Raji (cell line): Measurements from ENCODE around the gene CSNK2B.

Experiments
- POLR2A ChIP-seq: IDR thresholded peaks from 2 replicates; pipeline ENCODE4 v1.6.1; 2011; ENCODE audit warnings: low read depth, low read length, control low read depth; ENCODE audit not compliant: insufficient read depth

Gene CSNK2B

DNA sequence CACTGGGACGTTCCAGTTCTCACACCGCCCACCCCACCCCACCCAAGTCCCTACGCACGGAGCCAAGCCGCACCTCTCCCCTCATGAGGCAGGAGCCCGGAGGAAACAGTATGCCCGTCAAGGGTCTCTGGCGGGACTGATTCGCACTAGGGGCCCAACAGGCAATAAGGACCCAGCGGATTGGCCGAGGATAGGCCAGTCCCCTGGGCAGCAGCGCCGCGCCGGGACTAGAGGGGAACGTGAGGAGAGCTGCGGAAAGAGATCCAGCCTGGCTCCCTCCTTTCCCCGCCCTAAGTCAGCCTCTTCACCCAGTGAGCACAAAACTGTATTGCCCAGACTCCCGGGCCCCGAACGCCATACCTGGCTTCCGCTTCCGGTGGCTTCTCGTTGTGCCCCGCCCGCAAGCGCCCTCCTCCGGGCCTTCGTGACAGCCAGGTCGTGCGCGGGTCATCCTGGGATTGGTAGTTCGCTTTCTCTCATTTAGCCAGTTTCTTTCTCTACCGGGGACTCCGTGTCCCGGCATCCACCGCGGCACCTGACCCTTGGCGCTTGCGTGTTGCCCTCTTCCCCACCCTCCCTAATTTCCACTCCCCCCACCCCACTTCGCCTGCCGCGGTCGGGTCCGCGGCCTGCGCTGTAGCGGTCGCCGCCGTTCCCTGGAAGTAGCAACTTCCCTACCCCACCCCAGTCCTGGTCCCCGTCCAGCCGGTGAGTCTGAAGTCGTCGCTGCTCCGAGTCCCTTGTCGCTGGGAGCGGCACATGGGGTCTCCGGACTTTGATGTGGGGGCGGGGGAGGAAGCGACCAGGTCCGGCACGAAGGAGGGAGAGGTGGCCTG is at the start of gene CSNK2B:
Gene CSNK2B, plus strand, starts transcription at position 580 of the 836 bp plus-strand sequence. CDS start 752 bp downstream, outside the sequence.
- TF ChIP-seq POLR2A, result peak; percentile 93

DNA sequence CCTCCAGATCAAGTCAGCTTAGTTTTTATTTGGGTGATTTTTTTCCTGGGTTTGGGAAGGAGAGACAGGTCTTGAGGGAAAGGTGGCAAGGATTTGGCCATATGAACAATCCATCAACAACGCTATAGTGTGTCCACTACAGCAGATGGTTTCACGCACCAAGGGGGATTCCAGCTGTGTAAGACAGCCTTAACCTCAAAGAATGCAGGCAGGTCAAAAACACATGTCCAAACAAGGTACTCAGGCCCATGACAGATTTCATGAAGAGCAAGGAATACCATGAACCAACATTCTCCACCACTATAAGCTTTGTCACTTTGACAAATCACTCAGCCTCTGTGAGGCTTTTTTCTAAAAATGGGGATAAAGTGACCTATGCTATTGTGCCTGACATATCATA is 48.9 kb upstream of the CSNK2B start:
- TF ChIP-seq POLR2A, result no peak

DNA sequence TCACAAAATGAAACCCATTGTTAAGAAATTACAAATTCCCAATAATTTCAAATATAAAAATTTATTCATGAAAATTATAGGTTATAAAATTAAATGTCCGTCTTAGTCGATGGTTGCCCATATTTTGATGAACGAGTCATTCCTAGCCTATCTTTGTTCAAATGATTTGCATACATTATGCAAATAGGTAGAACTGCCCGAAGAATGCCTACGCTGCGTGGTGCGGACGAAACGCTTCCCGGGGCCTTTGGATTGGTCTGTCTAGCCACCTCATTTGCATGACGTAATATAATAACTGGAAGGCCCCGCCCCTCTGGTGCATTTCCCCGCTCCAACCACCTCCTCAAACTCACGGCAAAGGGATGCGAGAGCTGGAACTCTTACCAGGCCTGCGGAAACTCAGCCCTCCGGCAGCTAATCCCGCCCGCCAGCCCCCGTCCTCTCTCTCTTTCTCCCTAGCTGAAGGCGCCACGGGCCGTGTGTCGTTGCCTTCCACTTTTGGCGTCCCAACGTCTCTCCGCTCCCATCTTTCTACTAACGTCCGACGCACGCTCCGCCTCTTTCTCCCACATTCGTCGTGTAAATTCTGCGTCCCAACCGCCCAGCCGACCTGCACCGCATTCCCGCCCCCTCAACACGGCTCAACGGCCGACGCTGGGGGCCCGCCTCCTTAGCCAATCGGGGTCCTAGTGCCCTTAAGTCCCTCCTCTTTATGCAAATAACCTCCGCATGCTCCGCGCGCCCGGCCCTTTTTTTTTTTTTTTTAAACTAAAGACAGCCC is 45.9 kb upstream of the CSNK2B start:
- TF ChIP-seq POLR2A, result peak; percentile 83

DNA sequence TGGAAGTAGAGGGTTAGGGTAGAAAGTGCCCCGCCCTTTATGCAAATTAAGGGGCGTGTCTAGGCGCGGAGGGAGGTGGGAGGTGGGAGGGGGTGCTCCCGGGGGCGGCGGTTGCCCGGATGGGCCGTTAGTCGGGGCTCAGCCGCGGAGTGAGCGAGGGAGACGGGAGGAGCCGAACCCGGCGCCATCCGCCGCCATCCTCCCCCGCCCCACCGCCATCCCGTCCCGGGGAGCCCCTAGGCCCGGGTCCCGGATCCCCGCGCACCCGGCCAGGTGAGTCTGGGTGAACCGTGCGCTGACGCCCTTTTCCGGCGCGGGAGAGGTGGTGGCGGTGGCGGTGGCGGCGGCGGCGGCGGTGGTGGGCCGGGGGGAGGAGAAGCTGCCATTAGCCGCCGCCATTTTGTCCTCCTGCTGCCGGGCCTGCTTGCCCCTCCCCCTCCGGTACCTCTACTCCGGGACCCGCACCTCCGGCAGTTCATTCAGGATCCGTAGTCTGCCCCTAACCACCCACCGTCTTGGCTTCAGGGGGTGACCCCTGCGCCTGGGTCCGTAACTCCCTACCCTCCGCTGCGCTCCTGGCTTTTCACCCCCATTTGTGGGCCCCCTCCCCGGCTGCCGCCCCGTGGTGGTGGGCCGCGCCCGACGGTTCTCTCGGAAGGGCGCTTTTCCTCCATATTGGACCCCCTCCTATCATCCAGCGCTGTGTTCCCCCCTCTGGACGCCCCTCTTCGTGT is 45.1 kb upstream of the CSNK2B start, which contains the start of gene PRRC2A:
Gene PRRC2A, plus strand, starts transcription at position 130 of the 734 bp plus-strand sequence. CDS start 2,075 bp downstream, outside the sequence.
- TF ChIP-seq POLR2A, result no peak

DNA sequence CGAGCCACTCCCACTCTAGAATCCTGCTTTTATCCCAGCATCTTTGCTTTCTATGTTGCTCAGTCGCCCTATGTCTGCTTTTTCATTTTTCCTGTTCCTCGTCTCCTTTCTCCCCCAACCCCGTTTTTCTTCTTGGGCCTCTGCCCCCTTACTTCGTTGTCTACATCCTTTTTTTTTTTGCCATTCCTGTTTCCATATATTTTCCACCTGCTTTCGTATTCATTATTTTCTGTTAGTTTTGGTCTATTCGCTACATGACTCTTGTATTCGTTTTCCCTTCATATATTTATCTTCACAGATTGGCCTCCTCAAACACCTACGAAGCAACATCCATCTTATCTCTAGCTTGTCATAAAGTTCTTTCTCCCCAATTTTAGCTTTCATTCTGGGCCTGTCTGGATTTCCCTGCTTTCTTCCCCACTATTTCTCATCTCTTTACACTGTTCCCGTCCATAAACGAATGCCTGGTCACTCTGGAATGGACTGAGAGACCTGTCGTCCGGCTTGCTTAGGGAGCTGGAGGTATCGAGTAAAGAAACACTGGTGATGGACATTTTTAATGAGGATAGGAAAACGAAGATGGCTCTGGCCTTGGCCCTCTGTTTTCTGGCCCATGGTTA is 44.5 kb upstream of the CSNK2B start:
- TF ChIP-seq POLR2A, result no peak

DNA sequence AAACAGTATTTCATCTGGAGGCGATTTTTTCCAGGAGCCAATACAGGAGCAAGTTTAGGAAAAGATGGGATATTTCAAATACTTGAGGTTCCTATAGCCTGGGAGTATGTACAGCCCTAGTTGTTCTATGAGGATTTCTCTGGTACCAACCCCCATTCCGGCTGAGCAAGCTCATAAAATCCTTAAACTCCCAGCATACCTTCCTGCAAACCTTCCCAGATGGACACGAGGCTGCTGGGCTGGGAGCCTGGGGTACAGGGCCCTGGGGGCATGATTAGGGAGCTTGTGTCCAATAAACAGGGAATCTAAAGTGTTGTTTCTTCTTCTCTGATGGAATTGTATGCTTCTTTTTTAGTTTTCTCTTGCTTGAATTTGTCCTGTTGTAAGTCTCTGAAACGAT is 43.9 kb upstream of the CSNK2B start:
- TF ChIP-seq POLR2A, result no peak

DNA sequence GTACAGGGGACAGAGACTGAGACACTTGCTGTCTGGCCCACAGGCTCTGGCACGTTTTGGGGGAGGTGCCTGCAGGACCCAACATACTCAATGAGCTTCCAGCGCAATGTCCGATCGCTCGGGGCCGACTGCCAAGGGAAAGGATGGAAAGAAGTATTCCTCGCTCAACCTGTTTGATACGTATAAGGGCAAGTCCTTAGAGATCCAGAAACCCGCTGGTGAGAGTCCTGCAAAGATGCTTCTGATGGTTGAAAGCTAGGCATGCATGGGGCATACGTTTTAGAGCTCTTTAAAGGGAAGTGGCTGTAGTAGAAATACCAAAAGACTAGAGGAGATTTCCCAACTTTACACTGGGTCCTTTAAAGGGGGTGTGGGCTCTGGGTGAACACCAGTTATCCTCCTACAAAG is 43.2 kb upstream of the CSNK2B start:
- no peak for TF ChIP-seq POLR2A

DNA sequence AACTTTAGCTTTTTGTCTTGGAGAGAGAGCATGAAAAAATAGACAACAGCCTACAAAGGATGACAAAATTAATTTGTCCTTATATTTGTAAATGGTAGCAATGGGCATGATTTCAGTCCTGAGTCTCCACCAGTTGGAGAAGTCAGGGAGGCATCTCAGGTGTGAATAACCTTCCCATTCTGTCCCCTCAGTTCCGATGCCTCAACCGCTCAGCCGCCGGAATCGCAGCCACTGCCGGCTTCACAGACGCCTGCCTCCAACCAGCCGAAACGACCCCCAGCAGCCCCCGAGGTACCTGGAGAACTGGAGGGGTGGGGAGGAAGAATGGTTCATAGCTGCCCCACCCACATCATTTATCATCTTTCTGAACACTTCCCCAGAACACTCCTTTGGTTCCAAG is 41.8 kb upstream of the CSNK2B start:
- TF ChIP-seq POLR2A, result no peak

DNA sequence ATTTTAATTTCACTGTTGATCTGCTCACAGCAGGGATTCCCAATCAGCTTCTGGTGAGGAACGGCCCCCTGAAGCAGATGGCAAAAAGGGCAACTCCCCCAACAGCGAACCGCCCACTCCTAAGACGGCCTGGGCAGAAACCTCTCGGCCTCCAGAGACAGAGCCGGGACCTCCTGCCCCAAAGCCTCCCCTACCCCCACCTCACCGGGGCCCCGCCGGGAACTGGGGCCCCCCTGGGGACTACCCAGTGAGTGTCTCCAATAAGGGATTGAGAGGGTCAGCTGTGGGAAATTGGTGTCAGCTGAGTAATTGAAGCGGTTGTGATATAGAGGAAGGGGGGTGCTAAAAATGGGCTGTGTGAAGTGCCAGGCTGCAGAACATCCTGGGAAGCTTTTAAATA is 38.9 kb upstream of the CSNK2B start:
- TF ChIP-seq POLR2A, result no peak

DNA sequence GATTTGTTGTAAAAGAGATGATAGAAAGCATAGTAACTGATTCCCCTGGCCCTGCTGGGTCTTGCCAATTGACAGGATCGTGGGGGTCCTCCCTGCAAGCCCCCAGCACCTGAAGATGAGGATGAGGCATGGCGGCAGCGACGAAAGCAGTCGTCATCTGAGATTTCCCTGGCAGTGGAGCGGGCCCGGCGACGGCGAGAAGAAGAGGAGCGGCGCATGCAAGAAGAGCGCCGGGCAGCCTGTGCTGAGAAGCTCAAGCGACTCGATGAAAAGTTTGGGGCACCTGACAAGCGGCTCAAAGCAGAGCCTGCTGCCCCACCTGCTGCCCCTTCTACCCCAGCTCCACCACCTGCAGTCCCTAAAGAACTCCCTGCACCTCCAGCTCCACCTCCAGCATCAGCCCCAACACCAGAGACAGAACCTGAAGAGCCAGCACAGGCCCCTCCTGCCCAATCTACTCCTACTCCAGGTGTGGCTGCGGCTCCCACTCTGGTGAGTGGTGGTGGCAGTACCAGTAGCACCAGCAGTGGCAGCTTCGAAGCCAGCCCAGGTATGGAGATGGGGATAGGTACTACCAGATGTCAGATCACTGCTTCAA is 38.1 kb upstream of the CSNK2B start:
- TF ChIP-seq POLR2A, result no peak

DNA sequence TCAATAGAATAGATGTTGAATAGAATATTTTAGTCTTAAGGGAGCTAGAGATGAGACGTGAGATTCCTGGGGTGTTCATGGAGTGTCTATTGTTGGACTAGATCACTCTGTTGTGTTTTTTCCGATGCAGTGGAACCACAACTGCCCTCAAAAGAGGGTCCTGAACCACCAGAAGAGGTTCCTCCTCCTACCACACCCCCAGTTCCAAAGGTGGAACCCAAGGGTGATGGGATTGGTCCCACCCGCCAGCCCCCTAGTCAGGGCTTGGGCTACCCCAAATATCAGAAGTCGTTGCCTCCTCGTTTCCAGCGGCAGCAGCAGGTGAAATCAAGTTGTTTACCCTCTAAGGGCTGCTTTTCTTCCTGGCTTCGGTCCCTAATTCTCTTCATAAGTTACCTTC is 36.9 kb upstream of the CSNK2B start:
- no peak for TF ChIP-seq POLR2A

DNA sequence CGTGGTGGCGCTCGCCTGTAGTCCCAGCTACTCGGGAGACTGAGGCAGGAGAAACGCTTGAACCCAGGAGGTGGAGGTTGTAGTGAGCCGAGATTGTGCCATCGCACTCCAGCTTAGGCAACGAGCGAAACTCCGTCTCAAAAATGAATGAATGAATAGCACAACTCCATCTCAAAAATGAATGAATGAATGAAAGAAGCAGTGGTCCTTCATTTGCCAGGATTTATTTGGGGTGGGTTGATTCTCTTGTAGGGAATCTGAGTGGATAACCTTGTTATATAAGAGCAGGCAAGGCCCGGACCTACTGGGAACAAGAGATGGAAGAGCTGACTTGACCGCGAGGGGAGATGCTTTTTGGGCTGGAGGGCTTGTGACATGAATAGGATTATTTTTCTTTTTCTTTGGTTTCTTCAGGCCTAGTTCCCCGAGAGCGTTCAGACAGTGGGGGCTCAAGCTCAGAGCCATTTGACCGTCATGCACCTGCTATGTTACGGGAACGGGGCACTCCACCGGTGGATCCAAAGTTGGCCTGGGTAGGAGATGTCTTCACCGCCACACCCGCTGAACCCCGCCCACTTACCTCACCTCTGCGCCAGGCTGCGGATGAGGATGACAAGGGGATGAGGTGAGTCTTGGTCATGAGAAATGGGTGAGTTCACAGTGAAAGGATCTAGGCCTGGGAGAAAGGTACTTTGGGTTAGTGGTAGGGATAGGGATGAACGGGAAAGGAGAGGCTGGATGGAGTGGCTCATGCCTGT is 35.5 kb upstream of the CSNK2B start:
- no peak for TF ChIP-seq POLR2A

DNA sequence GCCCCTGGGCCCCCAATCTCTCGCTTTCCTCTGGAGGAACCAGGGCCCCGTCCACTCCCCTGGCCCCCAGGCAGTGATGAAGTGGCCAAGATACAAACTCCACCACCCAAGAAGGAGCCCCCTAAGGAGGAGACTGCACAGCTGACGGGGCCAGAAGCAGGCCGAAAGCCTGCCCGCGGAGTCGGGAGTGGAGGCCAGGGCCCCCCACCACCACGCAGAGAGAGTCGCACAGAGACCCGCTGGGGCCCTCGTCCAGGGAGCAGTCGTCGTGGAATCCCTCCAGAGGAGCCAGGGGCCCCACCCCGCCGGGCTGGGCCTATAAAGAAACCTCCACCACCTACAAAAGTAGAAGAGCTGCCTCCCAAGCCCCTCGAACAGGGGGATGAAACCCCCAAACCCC is 34.7 kb upstream of the CSNK2B start:
- TF ChIP-seq POLR2A, result no peak
